Brain pericyte (primary cell): ENCODE results near the gene SEC61A2.

ENCODE experiments used
- DNase-seq: peaks from one replicate; pipeline ENCODE4 v3.0.0-alpha.2; 2012; ENCODE audit warnings: low read depth, low spot score

SEC61A2 gene

DNA sequence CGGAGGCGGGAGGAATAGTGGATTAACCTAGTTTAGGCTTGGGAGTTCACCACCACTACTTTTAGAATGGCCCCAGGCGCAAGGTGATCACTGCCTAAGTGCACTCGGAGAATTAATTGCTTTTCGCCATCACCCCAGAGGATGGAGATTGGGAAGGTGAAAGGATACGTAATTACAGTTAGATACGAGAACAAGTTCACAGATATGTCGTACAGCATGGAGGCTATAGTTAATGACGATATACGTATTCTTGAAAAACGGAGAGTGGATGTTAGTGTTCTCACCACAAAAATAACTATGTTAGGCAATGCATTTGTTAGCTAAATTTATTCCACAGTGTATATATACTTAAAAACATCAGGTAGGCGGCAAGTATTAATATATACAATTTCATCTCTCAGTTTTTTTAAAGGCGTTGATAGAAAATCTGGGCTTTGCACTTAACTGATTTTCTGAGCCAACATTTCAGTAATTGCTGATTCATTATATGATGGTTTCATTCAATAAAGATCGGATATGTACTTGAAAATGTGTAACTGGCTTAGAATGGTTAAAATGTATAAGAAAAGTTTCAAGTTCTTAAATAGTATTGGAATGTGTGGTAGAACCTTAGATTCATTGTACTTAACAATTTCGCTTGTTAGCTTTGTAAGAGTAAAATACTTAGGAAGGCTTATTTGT lies 67.2 kb downstream of the SEC61A2 start:
- no peak for DNase-seq

DNA sequence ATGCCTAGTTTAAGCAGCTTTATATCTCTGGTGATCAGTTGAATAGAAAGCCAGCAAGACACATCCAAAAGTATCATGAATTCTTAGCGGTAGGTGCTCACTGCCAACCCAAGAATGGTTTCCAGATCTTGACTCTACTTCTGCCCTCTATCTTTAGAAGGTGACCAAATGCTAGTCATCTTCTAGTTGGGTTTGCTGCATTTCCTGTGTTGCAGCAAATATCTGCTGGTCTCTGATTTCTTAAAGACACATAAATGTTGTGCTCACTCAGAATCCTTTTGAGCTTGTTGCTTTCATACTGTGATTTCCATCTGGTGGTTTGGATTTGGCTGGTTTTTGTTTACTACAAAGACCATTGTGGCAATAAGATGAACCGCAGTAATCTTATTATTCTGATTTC lies 68.7 kb downstream of the SEC61A2 start:
- DNase-seq, result no peak

DNA sequence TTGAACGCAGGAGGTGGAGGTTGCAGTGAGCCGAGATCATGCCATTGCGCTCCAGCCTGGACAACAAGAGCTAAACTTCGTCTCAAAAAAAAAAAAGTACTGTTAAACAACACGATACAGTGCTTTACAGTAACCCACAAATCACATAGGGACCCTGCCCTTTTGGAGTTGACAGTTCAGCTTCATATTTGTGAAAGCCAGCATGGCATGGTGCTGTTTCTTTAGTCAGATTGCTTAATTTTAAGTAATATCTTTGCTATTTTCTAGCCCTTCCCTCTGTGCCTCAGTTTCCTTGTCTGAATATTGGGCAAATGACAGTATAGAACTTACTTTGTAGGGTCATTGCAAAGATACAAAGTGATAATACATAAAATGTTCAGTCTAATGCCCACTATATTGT lies 71.4 kb downstream of the SEC61A2 start:
- no peak for DNase-seq

- no peak for DNase-seq
Measured at GRCh38 chr10:12201543-12201942, 72.1 kb downstream of the SEC61A2 start.

GRCh38 chr10:12202226-12202625 lies 72.7 kb downstream of the SEC61A2 start:
- DNase-seq, result no peak

DNA sequence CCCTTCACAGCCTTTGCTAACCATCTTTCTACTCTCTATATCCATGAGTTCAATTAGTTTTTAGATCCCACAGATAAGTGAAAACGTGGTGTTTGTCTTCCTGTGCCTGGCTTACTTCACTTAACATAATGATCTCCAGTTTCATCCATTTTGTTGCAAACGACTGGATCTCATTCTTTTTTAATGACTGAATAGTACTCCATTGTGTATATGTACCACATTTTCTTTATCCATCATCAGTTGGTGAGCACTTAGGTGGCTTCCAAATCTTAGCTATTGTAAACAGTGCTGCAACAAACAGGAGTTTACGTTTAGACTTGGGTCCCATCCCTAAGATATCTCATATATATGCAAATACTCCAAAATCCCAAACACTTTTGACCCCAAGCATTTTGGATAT lies 75.6 kb downstream of the SEC61A2 start:
- DNase-seq, result no peak

GRCh38 chr10:12207114-12207513 lies 77.6 kb downstream of the SEC61A2 start:
- DNase-seq, result no peak

DNA sequence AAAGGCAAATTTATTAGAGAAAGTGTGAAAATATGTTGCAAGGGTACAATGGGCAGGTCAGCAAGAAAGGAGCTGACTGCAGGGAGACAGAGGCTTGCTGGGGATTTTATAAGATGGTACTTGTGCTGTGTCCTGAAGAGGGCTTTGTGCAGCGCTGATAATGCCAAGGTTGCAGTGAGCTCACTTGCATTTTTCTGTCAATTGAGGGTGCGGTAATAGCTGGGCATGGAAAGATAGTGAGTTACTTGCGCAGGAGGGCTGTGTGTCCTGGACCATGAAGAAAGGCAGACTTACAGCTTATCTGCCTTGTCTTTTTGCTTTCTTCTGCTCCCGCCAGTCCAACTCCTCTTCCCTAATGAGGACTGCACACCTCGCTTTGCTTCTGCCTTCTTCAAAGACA lies 79.0 kb downstream of the SEC61A2 start:
- DNase-seq, result no peak

DNA sequence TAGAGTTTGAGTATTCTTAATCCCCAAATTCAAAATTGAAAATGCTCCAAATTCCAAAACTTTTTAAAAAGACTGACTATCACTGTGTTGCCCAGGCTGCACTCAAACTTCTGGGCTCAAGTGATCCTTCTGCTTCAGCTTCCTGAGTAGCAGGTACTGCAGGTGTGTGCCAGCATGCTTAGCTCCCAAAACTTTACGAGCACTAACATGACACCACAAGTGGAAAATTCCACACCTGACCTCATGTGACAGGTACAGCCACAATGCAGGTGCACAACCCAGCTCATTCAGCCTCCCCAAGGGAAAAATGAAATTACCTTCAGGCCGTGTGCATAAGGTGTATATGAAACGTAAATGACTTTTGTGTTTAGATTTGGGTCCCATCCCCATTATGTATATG lies 83.0 kb downstream of the SEC61A2 start:
- no peak for DNase-seq

DNA sequence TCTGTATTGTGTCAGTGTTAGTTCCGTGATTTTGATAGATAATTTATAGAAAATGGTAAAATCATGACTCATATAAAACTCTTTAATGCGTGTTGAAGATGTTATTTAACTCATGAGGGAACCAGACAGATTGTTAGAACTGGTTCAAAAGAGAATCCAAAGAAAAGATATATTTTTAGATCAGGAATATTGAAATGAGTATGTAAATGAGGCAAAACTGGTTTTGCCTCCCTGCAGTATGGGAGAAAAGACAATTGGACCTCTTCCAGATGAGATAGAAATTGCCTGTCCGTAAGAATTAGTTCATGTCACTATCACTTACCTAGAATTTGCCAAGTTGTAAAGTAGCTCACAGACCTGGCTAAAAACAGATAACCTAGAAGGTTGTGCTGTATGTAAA lies 84.1 kb downstream of the SEC61A2 start:
- no peak for DNase-seq

DNA sequence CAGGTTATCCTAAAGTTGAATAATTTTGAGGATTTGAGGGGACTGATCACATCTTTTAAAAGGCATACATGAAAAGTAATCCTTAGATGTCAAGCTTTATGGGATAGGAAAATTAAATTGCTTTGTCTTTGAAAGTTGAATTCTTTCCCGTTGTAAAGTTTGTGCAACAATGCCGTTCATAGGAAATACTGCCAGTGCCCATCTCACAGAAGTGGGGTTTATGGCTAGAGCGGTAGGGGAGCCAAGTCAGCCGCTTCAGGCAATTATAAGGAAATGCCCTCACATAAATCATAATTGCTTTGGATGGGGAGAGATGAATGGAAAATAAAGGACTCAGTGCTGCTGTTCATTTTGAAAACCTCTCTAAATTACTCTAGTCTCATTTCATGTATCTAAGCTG lies 84.6 kb downstream of the SEC61A2 start:
- DNase-seq, result no peak

DNA sequence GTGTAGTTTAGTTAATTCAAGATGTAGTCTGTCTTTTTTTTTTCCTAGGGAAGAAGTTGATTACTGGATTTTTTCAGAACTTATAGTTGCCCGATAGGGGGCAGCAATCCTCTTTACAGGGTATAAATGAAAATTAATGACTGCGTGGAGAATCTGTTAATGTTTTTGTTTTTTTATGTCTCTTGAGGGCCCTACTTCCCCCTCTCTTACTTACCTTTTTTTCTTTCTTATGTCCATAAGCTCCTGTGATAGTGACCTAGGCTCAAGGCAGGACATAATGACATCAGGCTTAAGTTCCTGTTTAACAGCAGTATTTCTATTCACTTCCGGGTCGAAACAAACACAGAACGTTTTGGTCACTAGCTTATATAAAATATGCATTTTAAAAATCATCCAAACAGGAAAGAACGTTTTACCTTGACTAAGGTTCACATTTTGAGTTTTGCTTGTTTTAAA lies 85.3 kb downstream of the SEC61A2 start:
- DNase-seq, result no peak
